ENCODE data around the gene KNDC1.

KNDC1 gene

DNA sequence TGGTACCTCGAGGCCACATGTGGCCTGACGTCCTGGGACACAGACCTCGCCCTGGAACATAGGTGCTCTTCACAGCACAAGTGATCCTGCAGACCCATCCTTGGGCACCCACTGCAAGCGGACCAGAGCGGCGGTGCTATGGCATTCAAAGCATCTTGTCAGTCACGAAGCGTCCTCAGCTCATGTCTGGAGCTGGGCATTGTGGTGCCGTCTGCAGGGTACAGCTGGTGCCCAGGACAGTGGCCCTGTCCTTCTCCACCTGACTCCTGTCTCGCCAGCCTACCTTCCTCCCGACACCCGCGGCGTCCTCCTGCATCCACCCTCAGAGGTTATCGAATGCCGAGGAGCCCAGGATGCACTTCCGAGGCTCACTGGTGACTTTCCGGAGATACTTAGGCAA, 45.8 kb upstream of the KNDC1 start:
- Histone ChIP-seq H3K27me3 (ENCODE audit: insufficient read depth, insufficient read length) (peaks cover 6% of the 10 kb centered on the region), H3K9ac (ENCODE audit: insufficient read length, low read depth) (no peak overlapping the region), H3K9me3 (ENCODE audit: insufficient read depth, low read length) (peaks cover 16% of the 10 kb centered on the region; the same call in 1 of the 2 replicates), H3K36me3 (ENCODE audit: insufficient read depth, insufficient read length, low read length) (no peaks in the 10 kb centered on the region), H3K4me1 (ENCODE audit: insufficient read depth, insufficient read length) (peaks cover 2% of the 10 kb centered on the region), H3K4me3 (ENCODE audit: insufficient read length, low read depth) (no peak overlapping the region)
- TF ChIP-seq SUZ12 (IDR thresholded peaks at IDR 0.05; ENCODE audit: extremely low read depth, insufficient read depth, insufficient read length) (no peak), ZNF274 (IDR thresholded peaks at IDR 0.05; ENCODE audit: low read depth, low read length) (no peak), YY1 (IDR thresholded peaks at IDR 0.05; ENCODE audit: insufficient read depth, insufficient read length) (no peak)
- DNase-seq (ENCODE audit: low read depth, low spot score) = no peak

DNA sequence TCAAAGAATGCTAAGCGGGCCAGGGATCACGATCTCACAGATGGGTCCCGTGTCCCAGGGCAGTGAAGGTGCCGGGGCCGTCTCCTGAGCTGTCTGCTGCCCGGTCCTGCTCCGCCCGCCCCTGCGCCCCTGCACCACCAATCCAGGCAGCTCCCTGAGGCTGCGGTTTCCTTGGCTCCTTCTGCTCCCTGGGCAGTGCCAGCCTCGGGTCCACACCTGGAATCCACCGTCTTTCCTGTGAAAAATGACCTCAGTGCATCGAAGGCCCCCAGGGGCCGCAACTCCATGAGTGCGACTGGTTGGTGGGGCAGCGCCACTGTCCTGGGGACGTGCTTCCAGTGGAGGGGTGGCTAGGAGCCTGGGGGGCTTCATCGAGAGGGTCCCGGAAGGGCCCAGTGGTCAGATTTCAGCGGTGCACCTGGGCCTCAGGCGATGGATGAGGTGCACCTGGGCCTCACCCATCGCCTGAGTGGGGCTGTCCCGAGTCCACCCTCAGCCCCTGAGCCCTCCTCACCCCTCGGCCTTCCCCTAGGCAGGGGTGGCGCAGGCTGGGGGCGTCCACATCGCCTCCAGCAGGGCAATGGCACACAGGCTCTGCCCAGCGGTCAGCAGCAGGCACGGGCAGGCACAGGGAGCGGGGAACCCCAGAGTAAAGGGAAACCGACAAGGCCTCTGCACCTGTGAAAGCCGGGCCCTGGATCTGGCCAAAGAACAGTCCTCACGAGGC, 45.1 kb upstream of the KNDC1 start:
- no peaks in the 10 kb centered on the region for H3K36me3 ChIP-seq (ENCODE audit: insufficient read depth, insufficient read length, low read length)

DNA sequence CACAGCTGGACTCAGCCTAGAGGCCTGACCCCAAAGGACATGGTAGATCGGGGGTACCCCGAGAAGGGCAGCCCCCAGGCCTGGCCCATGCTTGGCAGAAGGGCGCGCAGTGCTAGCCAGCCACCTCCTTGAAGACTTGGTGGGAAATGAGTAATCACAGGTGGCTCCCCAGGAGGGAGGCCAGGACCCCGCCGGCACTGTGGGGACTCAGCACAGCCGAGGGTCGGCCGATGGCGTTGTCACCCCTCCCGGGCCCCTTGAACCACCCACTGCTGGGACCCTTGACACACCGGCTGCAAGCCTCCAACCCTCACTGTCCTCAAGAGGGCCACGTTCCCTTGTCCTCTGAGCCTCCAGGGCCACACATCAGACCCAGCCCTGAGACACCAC, 44.6 kb upstream of the KNDC1 start:
- Histone ChIP-seq H3K9me3 (ENCODE audit: insufficient read depth, low read length) (peaks cover 22% of the 10 kb centered on the region; the same call in 1 of the 2 replicates), H3K4me1 (ENCODE audit: insufficient read depth, insufficient read length) (no peaks in the 10 kb centered on the region), H3K36me3 (ENCODE audit: insufficient read depth, insufficient read length, low read length) (no peaks in the 10 kb centered on the region), H3K9ac (ENCODE audit: insufficient read length, low read depth) (no peak overlapping the region), H3K27me3 (ENCODE audit: insufficient read depth, insufficient read length) (peaks cover 6% of the 10 kb centered on the region), H3K4me3 (ENCODE audit: insufficient read length, low read depth) (no peak overlapping the region)
- no peak for DNase-seq (ENCODE audit: low read depth, low spot score)
- TF ChIP-seq YY1 (IDR thresholded peaks at IDR 0.05; ENCODE audit: insufficient read depth, insufficient read length) (no peak), SUZ12 (IDR thresholded peaks at IDR 0.05; ENCODE audit: extremely low read depth, insufficient read depth, insufficient read length) (no peak), ZNF274 (IDR thresholded peaks at IDR 0.05; ENCODE audit: low read depth, low read length) (no peak)

More for the DNA sequence above, 45.1 kb upstream of the KNDC1 start:
- TF ChIP-seq ZNF274 (IDR thresholded peaks at IDR 0.05; ENCODE audit: low read depth, low read length) (no peak), SUZ12 (IDR thresholded peaks at IDR 0.05; ENCODE audit: extremely low read depth, insufficient read depth, insufficient read length) (no peak), YY1 (IDR thresholded peaks at IDR 0.05; ENCODE audit: insufficient read depth, insufficient read length) (no peak)
- no peak for DNase-seq (ENCODE audit: low read depth, low spot score)
- peaks cover 2% of the 10 kb centered on the region for H3K4me1 ChIP-seq (ENCODE audit: insufficient read depth, insufficient read length)
- H3K9ac ChIP-seq (ENCODE audit: insufficient read length, low read depth) = no peak overlapping the region
- H3K4me3 ChIP-seq (ENCODE audit: insufficient read length, low read depth) = no peak overlapping the region
- peaks cover 6% of the 10 kb centered on the region for H3K27me3 ChIP-seq (ENCODE audit: insufficient read depth, insufficient read length)
- peaks cover 22% of the 10 kb centered on the region; the same call in 1 of the 2 replicates for H3K9me3 ChIP-seq (ENCODE audit: insufficient read depth, low read length)

DNA sequence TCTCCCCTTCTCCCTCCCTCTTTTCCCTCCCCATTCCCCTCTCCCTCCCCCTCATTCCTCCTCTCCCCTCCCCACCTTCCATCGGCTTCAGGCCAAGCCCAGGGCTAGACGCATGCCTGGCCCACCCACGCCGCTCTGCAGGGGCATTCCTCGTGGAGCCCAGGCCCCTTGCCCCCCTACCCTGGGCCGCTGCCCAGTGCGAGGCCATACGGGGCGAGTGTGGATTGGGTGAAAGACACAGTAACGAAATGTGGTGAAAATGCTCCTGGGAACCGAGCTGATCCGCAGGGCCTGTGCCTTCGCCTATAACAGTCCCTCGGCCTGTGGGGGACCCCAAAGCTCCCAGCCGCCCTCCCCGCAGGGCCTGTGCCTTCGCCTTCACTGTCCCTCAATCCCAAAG, 44.0 kb upstream of the KNDC1 start:
- no peak overlapping the region for H3K4me3 ChIP-seq (ENCODE audit: insufficient read length, low read depth)
- no peaks in the 10 kb centered on the region for H3K4me1 ChIP-seq (ENCODE audit: insufficient read depth, insufficient read length)
- H3K36me3 ChIP-seq (ENCODE audit: insufficient read depth, insufficient read length, low read length) = no peaks in the 10 kb centered on the region
- H3K9me3 ChIP-seq (ENCODE audit: insufficient read depth, low read length) = peaks cover 21% of the 10 kb centered on the region; the same call in 1 of the 2 replicates
- DNase-seq (ENCODE audit: low read depth, low spot score) = no peak
- H3K9ac ChIP-seq (ENCODE audit: insufficient read length, low read depth) = no peak overlapping the region
- peaks cover 6% of the 10 kb centered on the region for H3K27me3 ChIP-seq (ENCODE audit: insufficient read depth, insufficient read length)
- no peak for TF ChIP-seq YY1 (IDR thresholded peaks at IDR 0.05; ENCODE audit: insufficient read depth, insufficient read length)
- no peak for TF ChIP-seq SUZ12 (IDR thresholded peaks at IDR 0.05; ENCODE audit: extremely low read depth, insufficient read depth, insufficient read length)
- no peak for TF ChIP-seq ZNF274 (IDR thresholded peaks at IDR 0.05; ENCODE audit: low read depth, low read length)

DNA sequence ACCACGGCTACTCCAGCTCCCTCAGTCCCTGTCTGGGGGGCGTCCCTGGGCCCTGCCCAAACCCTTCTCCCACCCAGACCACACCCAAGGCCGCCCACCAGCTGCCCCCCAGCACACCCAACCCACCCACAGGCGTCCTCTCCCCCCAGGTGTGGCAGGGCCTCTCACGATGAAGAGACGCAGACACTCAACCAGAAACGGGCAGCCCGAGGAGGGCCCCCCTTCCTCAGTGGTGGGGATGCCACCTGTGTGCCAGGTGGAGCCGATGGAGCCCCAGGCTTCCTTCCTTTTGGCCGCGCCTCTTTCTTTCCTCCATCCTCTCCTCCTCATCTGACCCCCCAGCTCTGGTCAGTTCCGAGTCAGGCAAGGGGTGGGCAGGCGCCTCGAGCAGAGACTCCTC, 43.6 kb upstream of the KNDC1 start:
- H3K9me3 ChIP-seq (ENCODE audit: insufficient read depth, low read length) = peaks cover 17% of the 10 kb centered on the region; the same call in 1 of the 2 replicates
- no peaks in the 10 kb centered on the region for H3K4me1 ChIP-seq (ENCODE audit: insufficient read depth, insufficient read length)
- no peaks in the 10 kb centered on the region for H3K36me3 ChIP-seq (ENCODE audit: insufficient read depth, insufficient read length, low read length)
- H3K4me3 ChIP-seq (ENCODE audit: insufficient read length, low read depth) = no peak overlapping the region
- no peak overlapping the region for H3K9ac ChIP-seq (ENCODE audit: insufficient read length, low read depth)
- no peak for DNase-seq (ENCODE audit: low read depth, low spot score)
- no peak for TF ChIP-seq YY1 (IDR thresholded peaks at IDR 0.05; ENCODE audit: insufficient read depth, insufficient read length)
- TF ChIP-seq SUZ12 (IDR thresholded peaks at IDR 0.05; ENCODE audit: extremely low read depth, insufficient read depth, insufficient read length) = no peak
- no peak for TF ChIP-seq ZNF274 (IDR thresholded peaks at IDR 0.05; ENCODE audit: low read depth, low read length)
- H3K27me3 ChIP-seq (ENCODE audit: insufficient read depth, insufficient read length) = peaks cover 3% of the 10 kb centered on the region

DNA sequence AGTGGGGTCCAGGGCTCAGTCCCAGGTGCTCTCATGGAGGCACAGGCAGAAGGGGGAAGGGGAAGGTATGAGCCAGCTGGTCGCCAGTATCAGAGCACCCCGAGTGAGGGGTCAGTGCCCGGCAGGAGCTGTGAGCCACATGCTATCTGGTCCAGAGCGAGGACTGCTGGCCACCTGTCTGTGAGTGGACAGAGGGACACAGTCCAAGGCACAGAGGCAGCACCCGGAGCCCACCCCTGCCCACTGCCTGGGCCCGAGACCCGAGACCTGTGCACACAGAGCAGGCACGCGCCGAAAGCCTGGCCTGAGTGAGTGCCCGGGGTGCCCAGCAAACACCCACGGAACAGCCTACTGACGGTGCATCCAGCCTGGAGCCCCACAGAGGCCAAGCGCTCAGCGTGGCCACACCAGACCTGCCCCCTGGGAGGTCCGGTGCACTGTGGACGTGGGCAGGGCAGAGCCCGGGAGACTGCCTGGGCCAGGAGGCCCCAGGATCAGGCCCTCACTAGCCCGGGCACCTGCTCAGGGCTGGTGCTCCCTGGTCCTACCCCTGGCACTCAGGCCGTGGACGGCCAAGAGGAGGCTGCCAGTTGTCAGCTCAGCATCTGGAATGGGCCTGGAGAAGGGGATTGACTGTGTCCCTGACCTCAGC, 42.9 kb upstream of the KNDC1 start:
- Histone ChIP-seq H3K9ac (ENCODE audit: insufficient read length, low read depth) (no peak overlapping the region), H3K36me3 (ENCODE audit: insufficient read depth, insufficient read length, low read length) (no peaks in the 10 kb centered on the region)

DNA sequence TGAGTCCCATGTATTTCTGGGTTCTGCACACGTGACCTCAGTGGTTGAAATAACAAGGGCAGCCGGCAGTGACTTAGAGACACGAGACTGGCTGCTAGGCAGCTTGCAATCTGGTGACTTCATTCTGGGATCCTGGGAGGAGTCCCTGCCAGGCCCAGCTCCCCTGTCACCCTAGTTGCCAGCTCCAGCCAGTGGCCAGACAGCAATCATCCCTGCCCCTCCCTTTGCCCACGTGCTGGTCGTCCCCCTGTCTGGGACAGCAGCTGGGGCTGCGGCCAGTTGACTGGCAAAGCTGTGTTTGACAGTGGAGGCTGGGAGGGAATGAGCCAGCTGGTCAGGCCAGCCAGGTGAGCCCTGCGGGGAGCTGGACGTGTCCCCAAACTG, 42.3 kb upstream of the KNDC1 start:
- Histone ChIP-seq H3K27me3 (ENCODE audit: insufficient read depth, insufficient read length) (no peaks in the 10 kb centered on the region), H3K36me3 (ENCODE audit: insufficient read depth, insufficient read length, low read length) (no peaks in the 10 kb centered on the region), H3K4me1 (ENCODE audit: insufficient read depth, insufficient read length) (no peaks in the 10 kb centered on the region), H3K9ac (ENCODE audit: insufficient read length, low read depth) (no peak overlapping the region), H3K4me3 (ENCODE audit: insufficient read length, low read depth) (no peak overlapping the region), H3K9me3 (ENCODE audit: insufficient read depth, low read length) (peaks cover 14% of the 10 kb centered on the region; the same call in 1 of the 2 replicates)
- TF ChIP-seq ZNF274 (IDR thresholded peaks at IDR 0.05; ENCODE audit: low read depth, low read length) (no peak), SUZ12 (IDR thresholded peaks at IDR 0.05; ENCODE audit: extremely low read depth, insufficient read depth, insufficient read length) (no peak), YY1 (IDR thresholded peaks at IDR 0.05; ENCODE audit: insufficient read depth, insufficient read length) (no peak)
- no peak for DNase-seq (ENCODE audit: low read depth, low spot score)

More for the DNA sequence above, 42.9 kb upstream of the KNDC1 start:
- no peaks in the 10 kb centered on the region for H3K4me1 ChIP-seq (ENCODE audit: insufficient read depth, insufficient read length)
- no peak for DNase-seq (ENCODE audit: low read depth, low spot score)
- H3K9me3 ChIP-seq (ENCODE audit: insufficient read depth, low read length) = peaks cover 14% of the 10 kb centered on the region; the same call in 1 of the 2 replicates
- H3K4me3 ChIP-seq (ENCODE audit: insufficient read length, low read depth) = no peak overlapping the region
- TF ChIP-seq SUZ12 (IDR thresholded peaks at IDR 0.05; ENCODE audit: extremely low read depth, insufficient read depth, insufficient read length) (no peak), ZNF274 (IDR thresholded peaks at IDR 0.05; ENCODE audit: low read depth, low read length) (no peak), YY1 (IDR thresholded peaks at IDR 0.05; ENCODE audit: insufficient read depth, insufficient read length) (no peak)
- no peaks in the 10 kb centered on the region for H3K27me3 ChIP-seq (ENCODE audit: insufficient read depth, insufficient read length)
